Ascending aorta (tissue), 2 donors: ENCODE measurements around the gene ATP8B2. TPM values are rescaled to one million over a fixed set of nuclear protein-coding genes. Genes with fewer than 3 reads are reported as not detected.
"Not testable (repeated sequence)": the region's sequence is repeated elsewhere in the genome, so short reads cannot be mapped to it uniquely, and the experiment has no call there.

Source experiments
- DNase-seq, 2 donors: peaks; one replicate each; pipeline ENCODE4 v3.0.0-alpha.2; 2019; ENCODE audit warnings: low spot score in 2 of 2
- H3K27ac ChIP-seq, 2 donors: fragments of 200-600 bp; sonication (generic); one replicate each; pipeline ENCODE4 v1.5.1; 2016 to 2017; ENCODE audit warnings: mild to moderate bottlenecking in 1 of 2
- H3K27me3 ChIP-seq: fragments of 200-600 bp; sonication (generic); one replicate; pipeline ENCODE4 v1.5.1; 2017
- H3K36me3 ChIP-seq, 2 donors: fragments of 200-600 bp; sonication (generic); one replicate each; pipeline ENCODE4 v1.5.1; 2016
- H3K4me1 ChIP-seq, 2 donors: fragments of 200-600 bp; sonication (generic); one replicate each; pipeline ENCODE4 v1.5.1; 2016 to 2017; ENCODE audit warnings: mild to moderate bottlenecking in 1 of 2
- H3K4me3 ChIP-seq, 2 donors: fragments of 200-600 bp; sonication (generic); one replicate each; pipeline ENCODE4 v1.5.1; 2016 to 2017; ENCODE audit warnings: mild to moderate bottlenecking in 1 of 2
- H3K9me3 ChIP-seq, 2 donors: fragments of 200-600 bp; sonication (generic); one replicate each; pipeline ENCODE4 v1.5.1; 2016
- CTCF ChIP-seq, 3 experiments: fragments of 200-600 bp in 2 of 3; fragments of 450-650 bp in 1 of 3; sonication (generic) in 2 of 3; IDR thresholded peaks; one replicate each; pipeline ENCODE4 v1.5.1; 2016 to 2019; ENCODE audit warnings: antibody characterized with exemption in 3 of 3, mild to moderate bottlenecking in 1 of 3, moderate library complexity in 1 of 3
- intact Hi-C: fragments of 100-400 bp; cut with DNase I; formaldehyde crosslinking; loops from one replicate; pipeline ENCODE4 v1.15.1; 2023
- total RNA-seq: library from RNA; depleted of rRNA; stranded (reverse); fragments of >200 nt; gene quantifications from one replicate; pipeline ENCODE4 v1.1.0, GENCODE V29; 2016

The ATP8B2 gene
- total RNA-seq, 1 donor from 2014 or later = 173 TPM

DNA sequence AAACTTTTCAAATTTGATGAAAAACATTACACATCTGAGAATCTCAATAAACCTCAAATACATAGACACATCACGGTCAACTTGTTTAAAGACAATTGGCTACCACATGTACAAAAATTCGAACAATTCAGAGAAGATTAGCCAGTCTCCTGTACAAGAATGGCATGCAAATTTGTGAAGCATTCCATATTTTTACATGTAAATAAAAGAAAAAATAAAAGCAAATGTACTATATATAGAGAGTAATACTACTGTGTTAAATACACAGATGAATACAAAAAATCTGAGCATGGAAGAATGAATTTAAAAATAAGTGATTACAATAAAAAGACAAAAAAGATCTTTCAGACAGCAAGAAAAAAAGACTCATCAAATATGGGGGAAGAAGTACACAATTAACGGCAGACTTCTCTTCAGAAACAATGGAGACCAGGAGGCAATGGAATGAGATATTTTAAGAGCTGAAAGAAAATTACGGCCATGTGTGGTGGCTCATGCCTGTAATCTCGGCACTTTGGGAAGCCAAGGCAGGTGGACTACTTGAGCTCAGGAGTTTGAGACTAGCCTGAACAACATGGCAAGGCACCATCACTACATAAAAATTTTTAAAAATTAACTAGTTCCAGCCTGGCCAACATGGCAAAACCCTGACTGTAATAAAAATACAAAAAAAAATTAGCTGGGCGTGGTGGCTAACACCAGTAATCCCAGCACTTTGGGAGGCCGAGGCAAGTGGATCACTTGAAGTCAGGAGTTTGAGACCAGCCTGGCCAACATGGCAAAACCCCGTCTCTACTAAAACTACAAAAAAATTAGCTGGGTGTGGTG is 29.7 kb upstream of the ATP8B2 start:
- TF ChIP-seq CTCF (IDR thresholded peaks at IDR 0.05) = no peak
- DNase-seq = no peak
- intact Hi-C loops = no loop called here

GRCh38 chr1:154301582-154301981 is 23.7 kb upstream of the ATP8B2 start:
- H3K4me1 ChIP-seq = no peaks in the 10 kb centered on the region
- intact Hi-C loops = no loop called here
- no peak overlapping the region for H3K27ac ChIP-seq
- H3K9me3 ChIP-seq = peaks cover 0 to 3% of the 10 kb centered on the region in 2 donors
- TF ChIP-seq CTCF (IDR thresholded peaks at IDR 0.05) = no peak
- no peak for DNase-seq
- H3K4me3 ChIP-seq = no peak overlapping the region
- no peaks in the 10 kb centered on the region for H3K27me3 ChIP-seq
- no peaks in the 10 kb centered on the region for H3K36me3 ChIP-seq

More for the DNA sequence above, 29.7 kb upstream of the ATP8B2 start:
- H3K27me3 ChIP-seq = no peaks in the 10 kb centered on the region
- H3K27ac ChIP-seq = no peak overlapping the region
- peaks cover 16 to 26% of the 10 kb centered on the region in 2 donors for H3K9me3 ChIP-seq
- no peak overlapping the region for H3K4me3 ChIP-seq
- H3K4me1 ChIP-seq = no peaks in the 10 kb centered on the region
- H3K36me3 ChIP-seq = no peaks in the 10 kb centered on the region

- H3K36me3 ChIP-seq = no peaks in the 10 kb centered on the region
- intact Hi-C loops = no loop called here
- no peaks in the 10 kb centered on the region for H3K9me3 ChIP-seq
- no peak for DNase-seq
- H3K4me3 ChIP-seq = no peak overlapping the region
- H3K27ac ChIP-seq = no peak overlapping the region
- TF ChIP-seq CTCF (IDR thresholded peaks at IDR 0.05) = no peak
- H3K4me1 ChIP-seq = no peaks in the 10 kb centered on the region
- H3K27me3 ChIP-seq = no peaks in the 10 kb centered on the region
Measured at GRCh38 chr1:154304664-154305337, 20.5 kb upstream of the ATP8B2 start.

DNA sequence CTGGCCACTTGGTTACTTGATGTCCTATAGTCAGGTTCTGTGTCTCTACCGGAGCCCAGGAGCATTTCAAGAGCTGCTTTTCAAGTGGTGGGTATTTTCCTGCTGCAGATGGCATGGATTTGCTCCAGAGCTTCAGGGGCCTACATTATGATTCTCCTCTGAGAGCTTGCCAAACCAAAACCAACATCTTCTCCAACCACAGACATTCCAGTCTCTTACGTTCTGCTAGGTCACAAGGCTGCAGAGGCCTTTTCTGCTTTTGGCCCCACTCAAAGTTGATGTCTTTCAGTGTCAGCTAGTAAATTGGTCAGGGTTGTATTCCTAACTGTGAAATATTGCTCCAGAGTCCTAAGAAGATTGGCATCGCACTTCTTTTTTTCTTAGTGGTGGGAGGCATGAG is 19.2 kb upstream of the ATP8B2 start:
- H3K9me3 ChIP-seq = no peaks in the 10 kb centered on the region
- intact Hi-C loops = no loop called here

DNA sequence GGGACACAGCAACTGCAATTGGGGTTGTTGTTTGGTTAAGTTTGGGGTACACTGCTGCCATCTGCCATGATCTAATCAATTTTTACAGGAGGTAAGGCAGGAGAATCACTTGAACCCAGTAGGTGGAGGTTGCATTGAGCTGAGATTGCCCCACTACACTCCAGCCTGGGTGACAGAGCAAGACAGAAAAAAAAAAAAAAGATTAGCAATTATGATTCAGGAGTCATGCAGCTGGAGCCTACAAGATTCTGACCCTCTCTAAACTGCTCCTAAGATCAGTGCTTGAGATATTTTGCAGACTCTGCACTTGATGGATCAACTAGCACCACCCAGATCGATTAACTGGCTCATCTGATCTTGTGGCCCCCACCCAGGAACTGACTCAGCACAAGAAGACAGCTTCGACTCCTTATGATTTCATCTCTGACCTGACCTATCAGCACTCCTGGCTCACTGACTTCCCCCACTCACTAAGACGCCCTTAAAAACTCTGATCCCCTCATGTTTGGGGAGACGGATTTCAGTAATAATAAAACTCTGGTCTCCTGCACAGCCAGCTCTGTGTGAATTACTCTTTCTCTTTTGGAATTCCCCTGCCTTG is 17.6 kb upstream of the ATP8B2 start:
- intact Hi-C loops, DNase-seq, H3K27ac ChIP-seq, H3K36me3 ChIP-seq, H3K9me3 ChIP-seq, H3K4me3 ChIP-seq, H3K27me3 ChIP-seq, H3K4me1 ChIP-seq: not testable (repeated sequence)

More for the DNA sequence above, 19.2 kb upstream of the ATP8B2 start:
- no peak for TF ChIP-seq CTCF (IDR thresholded peaks at IDR 0.05)
- DNase-seq = no peak
- Histone ChIP-seq H3K27me3 (no peaks in the 10 kb centered on the region), H3K36me3 (no peaks in the 10 kb centered on the region), H3K4me3 (no peak overlapping the region), H3K4me1 (no peaks in the 10 kb centered on the region), H3K27ac (no peak overlapping the region)

GRCh38 chr1:154309136-154309535 is 16.2 kb upstream of the ATP8B2 start:
- H3K4me1 ChIP-seq, H3K27ac ChIP-seq, H3K36me3 ChIP-seq, H3K9me3 ChIP-seq, H3K4me3 ChIP-seq, H3K27me3 ChIP-seq, intact Hi-C loops, DNase-seq: not testable (repeated sequence)

GRCh38 chr1:154312229-154313065 is 12.9 kb upstream of the ATP8B2 start:
- H3K36me3 ChIP-seq, intact Hi-C loops, H3K27ac ChIP-seq, H3K9me3 ChIP-seq, H3K27me3 ChIP-seq, H3K4me3 ChIP-seq, DNase-seq, H3K4me1 ChIP-seq: not testable (repeated sequence)
